Thyroid gland (tissue), 4 donors: ENCODE data around the gene OPTC.
A peak's percentile ranks its signal among the peaks of the same experiment; 100 is the strongest.

Experiments
- POLR2A ChIP-seq, 2 donors: fragments of 450-650 bp; IDR thresholded peaks; one replicate each; pipeline ENCODE4 v1.6.1; 2017; ENCODE audit warnings: antibody characterized with exemption in 2 of 2, mild to moderate bottlenecking in 2 of 2, moderate library complexity in 1 of 2
- TF ChIP-seq, protein P1 (sequence below), 6 experiments: fragments of 200-600 bp in 3 of 6; fragments of 450-650 bp in 3 of 6; sonication (generic) in 3 of 6; IDR thresholded peaks; one replicate each; pipeline ENCODE4 v1.5.1; 2016 to 2019; ENCODE audit warnings: antibody characterized with exemption in 6 of 6, mild to moderate bottlenecking in 2 of 6, inconsistent platforms in 1 of 6, moderate library complexity in 1 of 6

DNA sequence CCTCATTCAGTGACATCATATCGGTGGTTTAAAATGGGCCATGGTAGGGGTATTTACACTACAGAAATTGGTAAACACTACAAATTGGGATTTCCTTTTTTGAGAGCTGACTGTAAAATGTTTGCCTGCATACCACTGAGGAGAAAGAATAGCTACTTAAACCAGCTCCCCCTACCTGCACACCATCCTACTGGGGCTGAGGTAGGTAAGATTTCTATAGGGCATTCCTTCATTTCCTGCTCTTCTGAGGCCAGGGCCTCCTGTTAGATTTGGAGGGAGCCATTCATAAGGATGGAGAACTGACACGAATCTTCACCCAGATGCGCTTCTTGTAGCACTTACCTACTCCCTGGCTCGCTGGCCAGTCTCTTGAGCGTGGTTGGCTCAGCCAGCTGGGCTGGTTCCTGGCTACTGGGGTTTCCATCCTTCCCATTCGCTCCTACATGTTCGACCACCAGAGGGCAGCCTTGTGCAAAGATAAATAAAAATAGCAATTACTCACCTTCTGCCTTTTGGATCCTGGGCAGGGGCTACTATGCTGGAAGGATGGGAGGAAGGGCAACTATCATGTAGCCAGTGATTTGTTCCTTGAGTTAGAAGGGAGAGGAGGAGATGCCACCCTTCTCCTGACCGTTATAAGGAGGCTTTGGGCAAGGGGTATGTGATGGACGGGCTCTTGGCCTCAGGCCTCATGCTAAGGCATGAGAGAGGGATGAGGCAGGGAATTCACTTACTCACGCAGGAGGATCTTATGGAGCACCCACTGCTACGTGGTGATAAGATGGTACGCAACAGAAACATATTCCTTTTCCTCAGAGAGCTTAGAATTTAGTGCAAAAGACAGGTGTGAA is 10.7 kb downstream of the OPTC start:
- TF ChIP-seq, protein P1, sequence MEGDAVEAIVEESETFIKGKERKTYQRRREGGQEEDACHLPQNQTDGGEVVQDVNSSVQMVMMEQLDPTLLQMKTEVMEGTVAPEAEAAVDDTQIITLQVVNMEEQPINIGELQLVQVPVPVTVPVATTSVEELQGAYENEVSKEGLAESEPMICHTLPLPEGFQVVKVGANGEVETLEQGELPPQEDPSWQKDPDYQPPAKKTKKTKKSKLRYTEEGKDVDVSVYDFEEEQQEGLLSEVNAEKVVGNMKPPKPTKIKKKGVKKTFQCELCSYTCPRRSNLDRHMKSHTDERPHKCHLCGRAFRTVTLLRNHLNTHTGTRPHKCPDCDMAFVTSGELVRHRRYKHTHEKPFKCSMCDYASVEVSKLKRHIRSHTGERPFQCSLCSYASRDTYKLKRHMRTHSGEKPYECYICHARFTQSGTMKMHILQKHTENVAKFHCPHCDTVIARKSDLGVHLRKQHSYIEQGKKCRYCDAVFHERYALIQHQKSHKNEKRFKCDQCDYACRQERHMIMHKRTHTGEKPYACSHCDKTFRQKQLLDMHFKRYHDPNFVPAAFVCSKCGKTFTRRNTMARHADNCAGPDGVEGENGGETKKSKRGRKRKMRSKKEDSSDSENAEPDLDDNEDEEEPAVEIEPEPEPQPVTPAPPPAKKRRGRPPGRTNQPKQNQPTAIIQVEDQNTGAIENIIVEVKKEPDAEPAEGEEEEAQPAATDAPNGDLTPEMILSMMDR (IDR thresholded peaks at IDR 0.05), result peak; percentile 38 to 86 (median 75)
- TF ChIP-seq POLR2A (IDR thresholded peaks at IDR 0.05), result no peak
